ENCODE measurements around the gene TUBB2B. TPM values are rescaled to one million over a fixed set of nuclear protein-coding genes. Genes with fewer than 3 reads are reported as not detected.
A peak's percentile ranks its signal among the peaks of the same experiment; 100 is the strongest.
"Not testable (repeated sequence)": the region's sequence is repeated elsewhere in the genome, so short reads cannot be mapped to it uniquely, and the experiment has no call there.

Gene TUBB2B
- total RNA-seq, 1 experiment from 2014 or later, result 31.6 TPM

GRCh38 chr6:3259491-3259958 lies 32.1 kb upstream of the TUBB2B start:
- DNase-seq (ENCODE audit: low spot score), result peak; percentile 58
- in situ Hi-C loops (cut with HindIII; ENCODE audit: low sequenced_read_pairs), result no loop called here

GRCh38 chr6:3258720-3259490 lies 31.5 kb upstream of the TUBB2B start, which contains the start of gene PSMG4:
Gene PSMG4 (plus strand): TSS chr6:3258947. CDS start chr6:3259023, 76 bp downstream.
- in situ Hi-C loops (cut with HindIII; ENCODE audit: low sequenced_read_pairs), result no loop called here

GRCh38 chr6:3258201-3258600 lies 30.7 kb upstream of the TUBB2B start:
- DNase-seq (ENCODE audit: low spot score), result no peak
- in situ Hi-C loops (cut with HindIII; ENCODE audit: low sequenced_read_pairs), result no loop called here

More at GRCh38 chr6:3258720-3259490, 31.5 kb upstream of the TUBB2B start, which contains the start of gene PSMG4:
- DNase-seq (ENCODE audit: low spot score), result peak; percentile 90

- in situ Hi-C loops (cut with HindIII; ENCODE audit: low sequenced_read_pairs), result no loop called here
Observed at GRCh38 chr6:3253597-3253961, 26.1 kb upstream of the TUBB2B start.

DNA sequence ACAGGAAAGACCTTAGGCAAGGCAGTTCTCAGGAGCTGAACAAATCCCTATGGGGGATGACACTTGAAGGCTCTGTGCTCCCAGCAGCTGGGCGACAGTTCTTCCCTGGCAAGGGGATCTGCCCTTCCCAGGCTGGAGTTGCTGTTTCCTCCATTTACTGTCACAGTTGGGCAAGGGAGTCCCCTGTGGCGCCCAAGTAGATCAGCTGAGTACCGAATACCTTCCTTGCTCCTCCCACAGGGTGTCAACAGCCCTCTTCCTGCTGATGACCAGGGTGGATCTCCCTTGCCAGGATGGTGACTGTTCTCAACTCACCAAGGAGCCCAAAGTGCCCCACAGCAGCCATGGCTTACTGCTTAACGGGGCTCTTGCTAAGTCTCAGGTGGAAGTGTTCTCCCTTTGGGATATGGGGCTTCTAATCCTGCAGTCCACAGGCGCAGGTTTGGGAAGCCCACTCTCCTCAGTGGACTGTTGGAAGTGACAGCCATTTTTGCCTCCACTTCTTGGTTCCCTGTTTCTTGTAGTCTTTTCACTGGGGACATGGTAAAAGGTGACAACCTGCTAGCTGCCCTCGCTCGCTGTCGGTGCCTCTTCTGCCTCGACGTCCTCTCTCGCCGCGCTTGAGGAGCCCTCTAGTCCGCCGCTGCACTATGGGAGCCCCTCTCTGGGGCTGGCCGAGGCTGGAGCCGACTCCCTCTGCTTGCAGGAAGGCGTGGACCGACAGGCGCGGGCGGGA lies 25.6 kb upstream of the TUBB2B start:
- no peak for DNase-seq (ENCODE audit: low spot score)
- in situ Hi-C loops (cut with HindIII; ENCODE audit: low sequenced_read_pairs), result no loop called here

More at GRCh38 chr6:3253597-3253961, 26.1 kb upstream of the TUBB2B start:
- no peak for DNase-seq (ENCODE audit: low spot score)

GRCh38 chr6:3252369-3252768 lies 24.9 kb upstream of the TUBB2B start:
- in situ Hi-C loops (cut with HindIII; ENCODE audit: low sequenced_read_pairs), result no loop called here
- no peak for DNase-seq (ENCODE audit: low spot score)

GRCh38 chr6:3251462-3252314 lies 24.2 kb upstream of the TUBB2B start:
- in situ Hi-C loops (cut with HindIII; ENCODE audit: low sequenced_read_pairs), result no loop called here
- peak; percentile 93 for DNase-seq (ENCODE audit: low spot score)

DNA sequence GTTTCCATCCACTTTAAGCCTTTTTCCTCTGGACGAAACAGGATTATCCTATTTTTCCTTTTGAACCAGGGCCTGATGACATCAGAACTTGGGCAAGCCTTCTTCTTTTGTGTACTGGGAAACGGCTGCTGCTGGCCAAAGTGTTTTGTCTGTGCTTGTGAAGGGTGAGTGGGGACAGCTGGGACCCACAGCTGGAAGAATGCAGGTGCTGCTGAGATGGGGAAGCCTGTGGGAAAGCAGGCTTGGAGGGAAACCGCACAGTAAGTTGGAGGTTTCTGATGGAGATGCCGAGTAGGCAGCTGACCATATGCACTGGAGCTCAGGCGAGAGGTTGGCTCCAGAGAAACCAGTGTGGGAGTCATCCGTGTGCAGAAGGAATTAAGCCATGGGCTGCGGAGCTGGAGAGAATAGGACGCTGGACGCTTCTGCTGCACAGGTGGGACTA lies 22.8 kb upstream of the TUBB2B start:
- in situ Hi-C loops (cut with HindIII; ENCODE audit: low sequenced_read_pairs), result no loop called here
- peak; percentile 62 for DNase-seq (ENCODE audit: low spot score)

- DNase-seq (ENCODE audit: low spot score), result no peak
- in situ Hi-C loops (cut with HindIII; ENCODE audit: low sequenced_read_pairs), result no loop called here
Observed at GRCh38 chr6:3249821-3250220, 22.4 kb upstream of the TUBB2B start.

DNA sequence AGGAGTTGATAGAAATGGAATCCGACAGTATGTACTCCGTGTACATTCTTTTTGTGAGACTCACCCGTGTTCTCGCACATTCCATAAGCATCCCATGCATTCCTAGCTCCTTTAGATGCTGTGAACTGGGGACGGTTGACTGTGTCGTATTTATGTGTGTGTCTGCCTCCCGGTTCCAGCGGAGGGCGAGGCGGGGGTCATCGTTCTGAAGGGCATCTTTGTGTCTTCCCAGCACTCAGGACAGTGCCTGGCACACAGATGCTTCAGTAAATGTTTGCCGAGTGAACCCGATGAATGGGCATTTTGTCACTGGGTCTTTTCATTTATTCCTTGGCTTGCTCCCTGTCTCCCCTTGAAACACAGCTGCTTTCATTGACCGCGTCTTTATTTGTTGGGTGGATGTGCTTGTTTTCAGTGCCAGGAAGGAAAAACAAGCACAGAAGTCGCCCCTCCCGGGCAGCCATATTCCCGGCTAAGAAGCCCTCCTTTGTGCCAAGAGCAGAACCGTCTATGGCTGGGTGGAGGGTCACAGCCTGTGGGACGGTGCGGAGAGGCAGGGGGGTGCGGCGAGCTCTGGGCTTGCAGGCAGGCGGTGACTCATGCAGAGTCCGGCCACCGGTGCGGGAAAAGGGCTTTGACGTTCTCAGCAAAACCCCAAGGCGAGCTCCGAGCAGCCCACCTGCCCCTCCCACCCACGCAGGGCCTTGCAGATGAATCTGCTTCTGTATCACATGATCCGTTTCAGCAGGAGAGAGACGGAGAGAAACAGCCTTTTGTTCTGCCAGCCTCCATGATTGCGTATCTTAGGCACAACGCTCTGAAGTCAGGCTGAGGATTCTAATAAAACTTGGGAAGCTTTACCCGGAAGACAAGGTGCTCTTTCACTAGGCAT lies 20.0 kb upstream of the TUBB2B start:
- peak; percentile 85 for DNase-seq (ENCODE audit: low spot score)
- in situ Hi-C loops (cut with HindIII; ENCODE audit: low sequenced_read_pairs), result no loop called here

DNA sequence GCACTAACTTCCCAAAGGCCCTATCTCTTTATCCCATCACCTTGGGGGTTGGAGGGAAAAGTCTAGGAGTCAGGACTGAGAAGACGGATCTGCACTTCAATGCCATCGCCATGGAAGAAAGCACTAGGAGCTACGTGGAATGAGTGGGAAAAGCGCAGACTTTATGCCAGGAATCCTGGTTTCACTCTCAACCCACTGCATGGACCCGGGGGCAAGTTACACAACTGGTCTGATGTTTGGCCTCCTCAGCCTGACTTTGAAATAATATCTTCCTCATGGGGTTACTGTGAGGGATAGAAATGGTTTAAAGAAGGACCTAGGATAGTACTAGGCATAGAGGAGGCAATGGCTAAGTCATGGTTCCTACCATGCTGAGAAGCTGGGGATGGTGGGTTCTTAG lies 17.8 kb upstream of the TUBB2B start:
- in situ Hi-C loops (cut with HindIII; ENCODE audit: low sequenced_read_pairs), result no loop called here
- DNase-seq (ENCODE audit: low spot score), result no peak

- in situ Hi-C loops (cut with HindIII; ENCODE audit: low sequenced_read_pairs), result not testable (repeated sequence)
Observed at GRCh38 chr6:3244832-3245161, 17.3 kb upstream of the TUBB2B start.

GRCh38 chr6:3244003-3244831 lies 16.8 kb upstream of the TUBB2B start:
- DNase-seq (ENCODE audit: low spot score), result no peak
- in situ Hi-C loops (cut with HindIII; ENCODE audit: low sequenced_read_pairs), result no loop called here

More at GRCh38 chr6:3244832-3245161, 17.3 kb upstream of the TUBB2B start:
- DNase-seq (ENCODE audit: low spot score), result not testable (repeated sequence)

DNA sequence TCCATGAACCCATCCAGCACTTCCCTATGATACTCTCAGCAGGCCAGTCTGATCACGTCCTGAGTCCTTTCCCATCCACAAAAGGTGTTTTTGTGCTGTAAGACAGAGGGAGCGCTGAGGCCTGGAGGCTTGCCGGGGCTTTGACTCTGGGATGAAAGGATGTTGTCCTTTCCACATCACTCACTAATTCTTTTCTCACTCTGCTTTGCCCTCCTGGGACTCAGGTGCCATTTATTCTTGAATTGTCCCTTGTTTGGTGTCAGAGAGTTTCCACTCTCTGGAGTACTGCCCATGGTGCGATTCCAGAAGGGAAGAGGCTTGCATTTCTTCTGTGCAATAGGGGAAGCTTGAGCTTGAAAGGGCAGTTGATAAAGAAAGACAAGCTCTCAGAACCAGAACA lies 15.3 kb upstream of the TUBB2B start:
- in situ Hi-C loops (cut with HindIII; ENCODE audit: low sequenced_read_pairs), result no loop called here
- DNase-seq (ENCODE audit: low spot score), result no peak

- DNase-seq (ENCODE audit: low spot score); in situ Hi-C loops (cut with HindIII; ENCODE audit: low sequenced_read_pairs): not testable (repeated sequence)
Observed at GRCh38 chr6:3241745-3242144, 14.3 kb upstream of the TUBB2B start.

GRCh38 chr6:3240595-3240994 lies 13.1 kb upstream of the TUBB2B start:
- in situ Hi-C loops (cut with HindIII; ENCODE audit: low sequenced_read_pairs), result no loop called here
- no peak for DNase-seq (ENCODE audit: low spot score)

- in situ Hi-C loops (cut with HindIII; ENCODE audit: low sequenced_read_pairs), result no loop called here
- DNase-seq (ENCODE audit: low spot score), result no peak
Observed at GRCh38 chr6:3239110-3239830, 11.8 kb upstream of the TUBB2B start.
